Liver (tissue), 9 donors: Measurements from ENCODE around the gene ARMH3. TPM values are rescaled to one million over a fixed set of nuclear protein-coding genes. Genes with fewer than 3 reads are reported as not detected.
A peak's percentile ranks its signal among the peaks of the same experiment; 100 is the strongest.

Experiments used
- DNase-seq: peaks from one replicate; pipeline ENCODE4 v3.0.0-alpha.2; 2017; ENCODE audit warnings: low spot score
- H3K27ac ChIP-seq, 2 donors: one replicate each; pipeline ENCODE4 v1.7.0; 2013; ENCODE audit warnings: inconsistent platforms in 2 of 2, low read length in 2 of 2, control low read depth in 1 of 2, low read depth in 1 of 2, mild to moderate bottlenecking in 1 of 2
- H3K27me3 ChIP-seq, 4 donors: one replicate each; pipeline versions ENCODE4 v1.6.1 to v1.7.0; 2013; ENCODE audit warnings: low read length in 3 of 4, inconsistent platforms in 1 of 4, mild to moderate bottlenecking in 1 of 4, moderate library complexity in 1 of 4; ENCODE audit not compliant: control insufficient read depth in 4 of 4, insufficient read depth in 4 of 4
- H3K36me3 ChIP-seq, 4 donors: one replicate each; pipeline versions ENCODE4 v1.6.1 to v1.7.0; 2013; ENCODE audit warnings: low read length in 3 of 4, mild to moderate bottlenecking in 3 of 4, low read depth in 1 of 4, moderate library complexity in 1 of 4; ENCODE audit not compliant: control insufficient read depth in 4 of 4, insufficient read depth in 3 of 4
- H3K4me1 ChIP-seq, 4 donors: one replicate each; pipeline versions ENCODE4 v1.6.1 to v1.7.0; 2013; ENCODE audit warnings: low read length in 3 of 4, mild to moderate bottlenecking in 3 of 4, moderate library complexity in 1 of 4; ENCODE audit not compliant: control insufficient read depth in 4 of 4, insufficient read depth in 4 of 4
- H3K4me3 ChIP-seq, 3 donors: one replicate each; pipeline versions ENCODE4 v1.6.1 to v1.7.0; 2013; ENCODE audit warnings: low read length in 3 of 3, control low read depth in 1 of 3, low read depth in 1 of 3, mild to moderate bottlenecking in 1 of 3
- H3K9ac ChIP-seq, 2 donors: one replicate each; pipeline ENCODE4 v1.7.0; 2013; ENCODE audit warnings: low read length in 2 of 2, mild to moderate bottlenecking in 2 of 2, moderate library complexity in 2 of 2, control low read depth in 1 of 2, low read depth in 1 of 2
- H3K9me3 ChIP-seq, 4 donors: one replicate each; pipeline versions ENCODE4 v1.6.1 to v1.7.0; 2013; ENCODE audit warnings: low read length in 3 of 4; ENCODE audit not compliant: control insufficient read depth in 4 of 4
- EGR1 ChIP-seq, 2 donors: IDR thresholded peaks; 2 replicates each; pipeline ENCODE4 v1.6.1; 2016 to 2018; ENCODE audit warnings: antibody characterized with exemption in 2 of 2, low read depth in 2 of 2
- FOXA1 ChIP-seq: IDR thresholded peaks from 2 replicates; pipeline ENCODE4 v1.6.1; 2016; ENCODE audit warnings: antibody characterized with exemption
- FOXA2 ChIP-seq: IDR thresholded peaks from 2 replicates; pipeline ENCODE4 v1.6.1; 2016; ENCODE audit warnings: antibody characterized with exemption
- GABPA ChIP-seq, 2 donors: IDR thresholded peaks in 1 of 2; conservative IDR thresholded peaks in 1 of 2; 2 replicates each; pipeline ENCODE4 v1.6.1; 2016; ENCODE audit warnings: antibody characterized with exemption in 2 of 2, mild to moderate bottlenecking in 1 of 2, moderate library complexity in 1 of 2
- HNF4A ChIP-seq, 2 donors: conservative IDR thresholded peaks; 2 replicates each; pipeline ENCODE4 v1.6.1; 2016; ENCODE audit warnings: antibody characterized with exemption in 2 of 2, mild to moderate bottlenecking in 2 of 2
- HNF4G ChIP-seq: IDR thresholded peaks from 2 replicates; pipeline ENCODE4 v1.6.1; 2016; ENCODE audit warnings: antibody characterized with exemption
- JUND ChIP-seq, 2 donors: IDR thresholded peaks; 2 replicates each; pipeline ENCODE4 v1.6.1; 2016; ENCODE audit warnings: antibody characterized with exemption in 2 of 2
- NR2F2 ChIP-seq: IDR thresholded peaks from 2 replicates; pipeline ENCODE4 v1.6.1; 2016; ENCODE audit warnings: antibody characterized with exemption
- RAD21 ChIP-seq, 2 donors: IDR thresholded peaks; 2 replicates each; pipeline ENCODE4 v1.6.1; 2016; ENCODE audit warnings: antibody characterized with exemption in 2 of 2, mild to moderate bottlenecking in 2 of 2
- RXRA ChIP-seq, 2 donors: IDR thresholded peaks; 2 replicates each; pipeline ENCODE4 v1.6.1; 2017 to 2018; ENCODE audit warnings: antibody characterized with exemption in 2 of 2, mild to moderate bottlenecking in 1 of 2
- SP1 ChIP-seq: IDR thresholded peaks from 2 replicates; pipeline ENCODE4 v1.6.1; 2018; ENCODE audit warnings: antibody characterized with exemption, mild to moderate bottlenecking
- TAF1 ChIP-seq: conservative IDR thresholded peaks from 2 replicates; pipeline ENCODE4 v1.6.1; 2016; ENCODE audit warnings: antibody characterized with exemption, mild to moderate bottlenecking
- YY1 ChIP-seq: IDR thresholded peaks from 2 replicates; pipeline ENCODE4 v1.6.1; 2016; ENCODE audit warnings: antibody characterized with exemption, mild to moderate bottlenecking
- WGBS: extraction: QIAGEN DNeasy Blood & Tissue Kit; methylation state at CpG from one replicate; pipeline ENCODE4 v1.1.7; 2013; 5-methylcytosine and 5-hydroxymethylcytosine counted together
- polyA plus RNA-seq, 2 donors: library from polyadenylated mRNA; stranded (reverse) in 1 of 2; unstranded in 1 of 2; fragments of 200-250 nt in 1 of 2; fragments of >200 nt in 1 of 2; fragmentation: Nextera tagmentation in 1 of 2; extraction: Ambion mirVana in 1 of 2; gene quantifications; one replicate each; pipeline versions ENCODE4 v1.2.1 to v1.2.3, GENCODE V29; 2013 to 2015
- total RNA-seq, 2 donors: library from RNA; depleted of rRNA; stranded (reverse); fragments of >200 nt; gene quantifications; one replicate each; pipeline ENCODE4 v1.2.3, GENCODE V29; 2014
- TF ChIP-seq, protein P1 (sequence below): IDR thresholded peaks from 2 replicates; pipeline ENCODE4 v1.6.1; 2016; ENCODE audit warnings: antibody characterized with exemption
- TF ChIP-seq, protein P2 (sequence below): IDR thresholded peaks from 2 replicates; pipeline ENCODE4 v1.6.1; 2016; ENCODE audit warnings: antibody characterized with exemption
- TF ChIP-seq, protein P3 (sequence below): fragments of 150-350 bp; IDR thresholded peaks from 2 replicates; pipeline ENCODE4 v1.5.1; 2017; ENCODE audit warnings: improper control_type of control experiment, low read depth, low read length; ENCODE audit not compliant: missing input control
- TF ChIP-seq, protein P4 (sequence below): IDR thresholded peaks from 2 replicates; pipeline ENCODE4 v1.6.1; 2016; ENCODE audit warnings: antibody characterized with exemption
- TF ChIP-seq, protein P5 (sequence below): IDR thresholded peaks from 2 replicates; pipeline ENCODE4 v1.6.1; 2016; ENCODE audit warnings: antibody characterized with exemption, mild to moderate bottlenecking
- donor health status: healthy.
- donor health status: healthy.
- donor health status: healthy.
- donor health status: healthy.
- donor health status: healthy.

The ARMH3 gene
- total and polyA plus RNA-seq, 4 donors, result 5.3 to 14.9 (median 9.2) TPM

DNA sequence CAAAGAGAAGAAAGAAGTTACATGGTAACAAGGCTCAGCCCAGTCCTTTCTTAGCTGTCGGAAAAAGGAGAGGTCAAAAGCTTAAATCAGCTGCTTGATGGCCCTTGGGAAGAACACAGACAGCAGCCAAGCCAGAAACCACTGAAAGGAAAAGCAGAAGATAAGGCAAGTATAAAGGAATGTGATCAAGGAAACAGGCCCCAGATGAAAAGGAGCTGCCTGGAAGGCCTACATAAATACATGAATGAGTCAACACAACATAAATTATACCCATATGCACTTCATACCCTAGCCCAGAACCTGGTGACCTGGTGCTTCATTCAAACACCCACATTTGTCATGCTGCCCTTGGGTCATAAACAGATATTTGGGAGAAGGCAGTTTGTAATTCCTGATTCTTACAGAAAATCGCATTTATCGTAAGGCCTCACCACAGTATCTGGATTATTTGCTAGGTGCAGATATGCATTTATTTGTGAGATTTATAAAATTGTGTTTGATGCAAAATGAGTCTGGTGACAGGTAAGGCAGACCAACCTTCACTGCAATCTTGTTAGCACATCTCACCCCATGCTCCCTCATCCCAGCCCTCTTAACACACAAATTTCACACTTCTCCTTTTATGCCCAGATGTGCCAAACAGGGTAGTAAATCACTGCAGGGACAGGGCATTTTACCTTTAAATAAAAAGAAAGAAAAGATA lies 117.5 kb downstream of the ARMH3 start:
- TF ChIP-seq, protein P1, sequence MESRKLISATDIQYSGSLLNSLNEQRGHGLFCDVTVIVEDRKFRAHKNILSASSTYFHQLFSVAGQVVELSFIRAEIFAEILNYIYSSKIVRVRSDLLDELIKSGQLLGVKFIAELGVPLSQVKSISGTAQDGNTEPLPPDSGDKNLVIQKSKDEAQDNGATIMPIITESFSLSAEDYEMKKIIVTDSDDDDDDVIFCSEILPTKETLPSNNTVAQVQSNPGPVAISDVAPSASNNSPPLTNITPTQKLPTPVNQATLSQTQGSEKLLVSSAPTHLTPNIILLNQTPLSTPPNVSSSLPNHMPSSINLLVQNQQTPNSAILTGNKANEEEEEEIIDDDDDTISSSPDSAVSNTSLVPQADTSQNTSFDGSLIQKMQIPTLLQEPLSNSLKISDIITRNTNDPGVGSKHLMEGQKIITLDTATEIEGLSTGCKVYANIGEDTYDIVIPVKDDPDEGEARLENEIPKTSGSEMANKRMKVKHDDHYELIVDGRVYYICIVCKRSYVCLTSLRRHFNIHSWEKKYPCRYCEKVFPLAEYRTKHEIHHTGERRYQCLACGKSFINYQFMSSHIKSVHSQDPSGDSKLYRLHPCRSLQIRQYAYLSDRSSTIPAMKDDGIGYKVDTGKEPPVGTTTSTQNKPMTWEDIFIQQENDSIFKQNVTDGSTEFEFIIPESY, result no peak
- TF ChIP-seq EGR1 (IDR thresholded peaks at IDR 0.05; ENCODE audit: low read depth in 2 of 2) (no peak), TAF1 (no peak), NR2F2 (peak; percentile 83), FOXA1 (no peak), RXRA (IDR thresholded peaks at IDR 0.05) (no peak)
- TF ChIP-seq, protein P2, sequence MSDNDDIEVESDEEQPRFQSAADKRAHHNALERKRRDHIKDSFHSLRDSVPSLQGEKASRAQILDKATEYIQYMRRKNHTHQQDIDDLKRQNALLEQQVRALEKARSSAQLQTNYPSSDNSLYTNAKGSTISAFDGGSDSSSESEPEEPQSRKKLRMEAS, result no peak
- TF ChIP-seq, protein P3, sequence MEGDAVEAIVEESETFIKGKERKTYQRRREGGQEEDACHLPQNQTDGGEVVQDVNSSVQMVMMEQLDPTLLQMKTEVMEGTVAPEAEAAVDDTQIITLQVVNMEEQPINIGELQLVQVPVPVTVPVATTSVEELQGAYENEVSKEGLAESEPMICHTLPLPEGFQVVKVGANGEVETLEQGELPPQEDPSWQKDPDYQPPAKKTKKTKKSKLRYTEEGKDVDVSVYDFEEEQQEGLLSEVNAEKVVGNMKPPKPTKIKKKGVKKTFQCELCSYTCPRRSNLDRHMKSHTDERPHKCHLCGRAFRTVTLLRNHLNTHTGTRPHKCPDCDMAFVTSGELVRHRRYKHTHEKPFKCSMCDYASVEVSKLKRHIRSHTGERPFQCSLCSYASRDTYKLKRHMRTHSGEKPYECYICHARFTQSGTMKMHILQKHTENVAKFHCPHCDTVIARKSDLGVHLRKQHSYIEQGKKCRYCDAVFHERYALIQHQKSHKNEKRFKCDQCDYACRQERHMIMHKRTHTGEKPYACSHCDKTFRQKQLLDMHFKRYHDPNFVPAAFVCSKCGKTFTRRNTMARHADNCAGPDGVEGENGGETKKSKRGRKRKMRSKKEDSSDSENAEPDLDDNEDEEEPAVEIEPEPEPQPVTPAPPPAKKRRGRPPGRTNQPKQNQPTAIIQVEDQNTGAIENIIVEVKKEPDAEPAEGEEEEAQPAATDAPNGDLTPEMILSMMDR, result no peak
- WGBS, result 84% methylated on average over 3 of the region's 3 CpGs
- Histone ChIP-seq H3K9me3 (no peaks in the 10 kb centered on the region), H3K27ac (no peak overlapping the region), H3K36me3 (peaks cover 0 to 9% (median 4%) of the 10 kb centered on the region in 4 donors), H3K9ac (no peak overlapping the region), H3K4me1 (no peaks in the 10 kb centered on the region), H3K4me3 (no peak overlapping the region), H3K27me3 (no peaks in the 10 kb centered on the region)
- no peak for DNase-seq

DNA sequence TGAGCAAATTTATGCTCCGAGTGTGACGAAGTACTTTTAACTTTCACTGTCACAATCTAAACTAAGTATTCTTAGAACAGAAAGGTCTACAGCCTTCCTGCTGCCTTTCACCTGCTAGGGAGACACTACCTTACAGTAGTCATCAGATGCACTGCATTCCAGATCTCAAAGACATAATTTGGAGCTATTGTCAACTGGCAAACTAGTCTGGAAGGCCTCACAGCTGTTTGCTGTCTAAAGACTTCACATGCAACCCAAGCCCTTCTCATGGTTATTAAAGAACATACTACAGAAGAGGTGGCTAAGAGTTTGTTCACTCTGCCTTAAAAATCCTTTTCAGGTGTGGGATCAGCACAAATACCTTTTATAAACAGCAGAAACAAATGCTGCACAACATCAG lies 120.5 kb downstream of the ARMH3 start:
- WGBS, result 97% methylated on average over 2 of the region's 2 CpGs
- Histone ChIP-seq H3K27ac (no peak overlapping the region), H3K36me3 (peaks cover 0 to 9% (median 4%) of the 10 kb centered on the region in 4 donors), H3K9ac (no peak overlapping the region), H3K27me3 (no peaks in the 10 kb centered on the region), H3K4me3 (no peak overlapping the region), H3K4me1 (no peaks in the 10 kb centered on the region), H3K9me3 (no peaks in the 10 kb centered on the region)
- no peak for TF ChIP-seq FOXA2
- TF ChIP-seq HNF4G, result no peak
- TF ChIP-seq RXRA (IDR thresholded peaks at IDR 0.05), result no peak
- TF ChIP-seq, protein P2, result no peak
- no peak for TF ChIP-seq EGR1 (IDR thresholded peaks at IDR 0.05; ENCODE audit: low read depth in 2 of 2)
- TF ChIP-seq NR2F2, result no peak
- TF ChIP-seq, protein P1, result no peak
- TF ChIP-seq TAF1, result no peak
- no peak for TF ChIP-seq HNF4A (conservative IDR thresholded peaks at IDR 0.05)
- TF ChIP-seq RAD21 (IDR thresholded peaks at IDR 0.05), result no peak
- TF ChIP-seq SP1, result no peak
- TF ChIP-seq, protein P4, sequence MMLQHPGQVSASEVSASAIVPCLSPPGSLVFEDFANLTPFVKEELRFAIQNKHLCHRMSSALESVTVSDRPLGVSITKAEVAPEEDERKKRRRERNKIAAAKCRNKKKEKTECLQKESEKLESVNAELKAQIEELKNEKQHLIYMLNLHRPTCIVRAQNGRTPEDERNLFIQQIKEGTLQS, result no peak
- TF ChIP-seq, protein P3, result no peak
- TF ChIP-seq GABPA (IDR thresholded peaks at IDR 0.05 in 1 of 2, conservative IDR thresholded peaks at IDR 0.05 in 1 of 2), result no peak
- TF ChIP-seq JUND (IDR thresholded peaks at IDR 0.05), result no peak
- TF ChIP-seq, protein P5, sequence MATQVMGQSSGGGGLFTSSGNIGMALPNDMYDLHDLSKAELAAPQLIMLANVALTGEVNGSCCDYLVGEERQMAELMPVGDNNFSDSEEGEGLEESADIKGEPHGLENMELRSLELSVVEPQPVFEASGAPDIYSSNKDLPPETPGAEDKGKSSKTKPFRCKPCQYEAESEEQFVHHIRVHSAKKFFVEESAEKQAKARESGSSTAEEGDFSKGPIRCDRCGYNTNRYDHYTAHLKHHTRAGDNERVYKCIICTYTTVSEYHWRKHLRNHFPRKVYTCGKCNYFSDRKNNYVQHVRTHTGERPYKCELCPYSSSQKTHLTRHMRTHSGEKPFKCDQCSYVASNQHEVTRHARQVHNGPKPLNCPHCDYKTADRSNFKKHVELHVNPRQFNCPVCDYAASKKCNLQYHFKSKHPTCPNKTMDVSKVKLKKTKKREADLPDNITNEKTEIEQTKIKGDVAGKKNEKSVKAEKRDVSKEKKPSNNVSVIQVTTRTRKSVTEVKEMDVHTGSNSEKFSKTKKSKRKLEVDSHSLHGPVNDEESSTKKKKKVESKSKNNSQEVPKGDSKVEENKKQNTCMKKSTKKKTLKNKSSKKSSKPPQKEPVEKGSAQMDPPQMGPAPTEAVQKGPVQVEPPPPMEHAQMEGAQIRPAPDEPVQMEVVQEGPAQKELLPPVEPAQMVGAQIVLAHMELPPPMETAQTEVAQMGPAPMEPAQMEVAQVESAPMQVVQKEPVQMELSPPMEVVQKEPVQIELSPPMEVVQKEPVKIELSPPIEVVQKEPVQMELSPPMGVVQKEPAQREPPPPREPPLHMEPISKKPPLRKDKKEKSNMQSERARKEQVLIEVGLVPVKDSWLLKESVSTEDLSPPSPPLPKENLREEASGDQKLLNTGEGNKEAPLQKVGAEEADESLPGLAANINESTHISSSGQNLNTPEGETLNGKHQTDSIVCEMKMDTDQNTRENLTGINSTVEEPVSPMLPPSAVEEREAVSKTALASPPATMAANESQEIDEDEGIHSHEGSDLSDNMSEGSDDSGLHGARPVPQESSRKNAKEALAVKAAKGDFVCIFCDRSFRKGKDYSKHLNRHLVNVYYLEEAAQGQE, result no peak
- no peak for TF ChIP-seq YY1
- TF ChIP-seq FOXA1, result no peak
- no peak for DNase-seq
